NCI-H82 (cell line): ENCODE results near the gene RBM26.
"Not testable (repeated sequence)": the region's sequence is repeated elsewhere in the genome, so short reads cannot be mapped to it uniquely, and the experiment has no call there.

ENCODE experiments used
- DNase-seq: peaks from one replicate; lab custom pipeline; 2025; lab: John Stamatoyannopoulos, UW

RBM26 gene

DNA sequence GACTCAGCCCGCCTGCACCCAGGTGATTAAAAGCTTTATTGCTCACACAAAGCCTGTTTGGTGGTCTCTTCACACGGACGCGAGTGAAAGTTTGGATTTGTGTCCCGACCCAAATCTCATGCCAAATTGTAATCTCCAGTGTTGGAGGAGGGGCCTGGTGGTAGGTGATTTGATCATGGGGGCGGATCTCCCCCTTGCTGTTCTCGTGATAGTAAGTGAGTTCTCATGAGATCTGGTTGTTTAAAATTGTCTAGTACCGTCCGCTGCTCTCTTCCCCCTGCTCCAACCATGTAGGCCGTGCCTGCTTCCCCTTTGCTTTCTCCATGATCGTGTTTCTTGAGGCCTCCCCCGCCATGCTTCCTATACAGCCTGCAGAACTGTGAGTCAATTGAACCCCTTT is 126.3 kb downstream of the RBM26 start:
- DNase-seq = not testable (repeated sequence)

DNA sequence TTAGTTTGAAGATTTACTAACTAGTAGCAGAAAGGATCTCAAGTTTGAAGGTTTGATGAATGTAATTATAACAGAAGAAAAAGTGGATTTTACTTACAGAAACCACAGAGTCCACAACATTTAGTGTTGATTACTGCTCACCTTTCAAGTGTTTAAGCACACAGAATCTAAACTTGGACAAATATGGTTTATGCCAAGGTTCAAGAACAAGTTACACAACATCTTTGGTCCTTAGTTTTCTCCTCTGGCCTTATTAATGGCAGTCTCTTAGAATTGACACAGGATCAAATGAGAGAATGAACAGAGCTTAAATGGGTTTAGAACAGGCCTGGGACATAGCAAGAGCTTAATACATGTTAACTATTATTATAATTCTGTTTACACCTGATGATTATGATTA is 133.0 kb downstream of the RBM26 start:
- DNase-seq = no peak

DNA sequence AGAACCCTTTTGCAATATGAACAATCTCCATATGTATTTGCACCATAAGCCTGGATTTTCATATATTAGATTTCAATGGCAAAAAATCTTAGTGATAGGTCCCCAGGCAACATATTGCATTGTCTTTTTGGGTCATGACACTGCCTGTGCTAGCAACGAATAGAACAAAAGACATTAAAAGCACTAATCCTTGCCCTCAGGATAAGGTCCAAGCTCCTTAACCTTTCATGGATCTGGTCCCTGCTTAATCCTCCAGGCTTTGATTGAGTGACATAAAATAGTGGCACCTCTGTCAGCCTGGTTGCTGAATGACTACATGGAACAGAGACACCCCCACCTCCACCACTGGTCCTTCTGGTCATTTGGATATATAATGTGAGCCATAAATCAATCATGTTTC is 134.4 kb downstream of the RBM26 start:
- DNase-seq = peak; percentile 91

DNA sequence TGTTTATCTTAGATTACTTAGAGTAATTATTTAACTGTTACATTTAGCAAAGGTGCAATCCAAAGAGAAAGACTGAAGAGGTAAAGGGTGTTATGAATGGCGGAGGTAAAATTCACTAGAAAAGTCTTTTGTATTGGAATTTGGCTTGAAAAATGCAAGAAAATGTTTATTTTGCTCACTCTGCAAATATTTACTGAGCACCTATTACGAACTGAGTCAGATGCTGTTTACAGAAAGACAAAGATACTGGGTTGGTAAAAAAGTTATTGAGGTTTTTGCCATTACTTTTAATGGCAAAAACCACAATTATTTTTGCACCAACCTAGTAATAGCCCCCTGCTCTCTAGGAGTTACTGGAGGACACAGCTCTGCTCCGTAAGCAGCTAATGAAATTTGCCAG is 135.2 kb downstream of the RBM26 start:
- DNase-seq = peak; percentile 18
